Naive B cell (primary cell): ENCODE data around the gene ARPC2. TPM values are rescaled to one million over a fixed set of nuclear protein-coding genes. Genes with fewer than 3 reads are reported as not detected.

ENCODE experiments used
- ATAC-seq, 2 donors: fragments of 150-1000 bp; cut with Tn5 transposase; 2 replicates each; pipeline ENCODE4 v1.10.0; 2021; ENCODE audit warnings: low read depth in 2 of 2, mild to moderate bottlenecking in 2 of 2, moderate library complexity in 2 of 2
- DNase-seq: peaks from one replicate; pipeline ENCODE4 v3.0.0; 2022
- H3K27ac Mint-ChIP-seq, 6 donors: one replicate each; pipeline ENCODE4 v1.8.0; 2020 to 2022; ENCODE audit warnings: mild to moderate bottlenecking in 6 of 6, mixed read lengths in 6 of 6, moderate library complexity in 5 of 6, inconsistent platforms in 2 of 6
- H3K27me3 Mint-ChIP-seq, 3 donors: one replicate each; pipeline ENCODE4 v1.8.0; 2021 to 2022; ENCODE audit warnings: mixed read lengths in 3 of 3, mild to moderate bottlenecking in 1 of 3
- H3K36me3 Mint-ChIP-seq, 2 donors: one replicate each; pipeline ENCODE4 v1.8.0; 2020 to 2022; ENCODE audit warnings: mixed read lengths in 2 of 2, inconsistent platforms in 1 of 2, mild to moderate bottlenecking in 1 of 2
- H3K4me1 Mint-ChIP-seq, 3 donors: one replicate each; pipeline ENCODE4 v1.8.0; 2020 to 2022; ENCODE audit warnings: mixed read lengths in 3 of 3, inconsistent platforms in 1 of 3, mild to moderate bottlenecking in 1 of 3, moderate library complexity in 1 of 3
- H3K4me3 Mint-ChIP-seq, 8 donors: one replicate each; pipeline ENCODE4 v1.8.0; 2020 to 2022; ENCODE audit warnings: mild to moderate bottlenecking in 8 of 8, mixed read lengths in 8 of 8, moderate library complexity in 8 of 8, inconsistent platforms in 2 of 8
- H3K9me3 Mint-ChIP-seq, 7 donors: one replicate each; pipeline ENCODE4 v1.8.0; 2020 to 2022; ENCODE audit warnings: mixed read lengths in 7 of 7, mild to moderate bottlenecking in 5 of 7, inconsistent platforms in 2 of 7, moderate library complexity in 1 of 7
- polyA plus RNA-seq, 6 donors: library from polyadenylated mRNA; unstranded; fragments of 300-500 nt; fragmentation: Illumina TruSeq; gene quantifications; one replicate each; pipeline ENCODE4 v1.2.3, GENCODE V29; 2021; ENCODE audit warnings: low read depth in 6 of 6

Gene ARPC2
- polyA plus RNA-seq, 6 donors from 2014 or later, result 672 to 1,268 (median 835) TPM

- H3K27me3 Mint-ChIP-seq, result peaks cover 0 to 5% (median 0%) of the 10 kb centered on the region in 3 donors
- no peak for ATAC-seq
- DNase-seq, result no peak
- no peaks in the 10 kb centered on the region for H3K9me3 Mint-ChIP-seq
- H3K27ac Mint-ChIP-seq, result no peak overlapping the region
- H3K4me3 Mint-ChIP-seq, result no peak overlapping the region
- no peaks in the 10 kb centered on the region for H3K36me3 Mint-ChIP-seq
- H3K4me1 Mint-ChIP-seq, result peaks cover 7 to 8% (median 7%) of the 10 kb centered on the region in 3 donors
Observed at GRCh38 chr2:218188528-218188927, 28.5 kb upstream of the ARPC2 start.

- Mint-ChIP-seq H3K27ac (no peak overlapping the region), H3K36me3 (no peaks in the 10 kb centered on the region), H3K4me3 (no peak overlapping the region), H3K4me1 (no peaks in the 10 kb centered on the region), H3K27me3 (peaks cover 0 to 4% (median 0%) of the 10 kb centered on the region in 3 donors), H3K9me3 (no peaks in the 10 kb centered on the region)
- DNase-seq (no peak), ATAC-seq (no peak)
Observed at GRCh38 chr2:218192902-218193430, 24.0 kb upstream of the ARPC2 start.

- Mint-ChIP-seq H3K36me3 (peaks cover 0 to 2% of the 10 kb centered on the region in 2 donors), H3K9me3 (no peaks in the 10 kb centered on the region), H3K27ac (no peak overlapping the region), H3K4me3 (no peak overlapping the region), H3K4me1 (no peaks in the 10 kb centered on the region), H3K27me3 (peaks cover 1 to 12% (median 3%) of the 10 kb centered on the region in 3 donors)
- no peak for DNase-seq
- ATAC-seq, result no peak
Observed at GRCh38 chr2:218193701-218194100, 23.3 kb upstream of the ARPC2 start.

GRCh38 chr2:218194880-218195279, 22.1 kb upstream of the ARPC2 start:
- Mint-ChIP-seq H3K9me3 (no peaks in the 10 kb centered on the region), H3K4me1 (no peaks in the 10 kb centered on the region), H3K27me3 (peaks cover 10 to 19% (median 11%) of the 10 kb centered on the region in 3 donors), H3K27ac (no peak overlapping the region), H3K4me3 (no peak overlapping the region), H3K36me3 (peaks cover 0 to 8% of the 10 kb centered on the region in 2 donors)
- no peak for ATAC-seq
- DNase-seq, result no peak

- H3K4me1 Mint-ChIP-seq, result no peaks in the 10 kb centered on the region
- no peaks in the 10 kb centered on the region for H3K9me3 Mint-ChIP-seq
- H3K27me3 Mint-ChIP-seq, result peaks cover 11 to 30% (median 19%) of the 10 kb centered on the region in 3 donors
- DNase-seq (no peak), ATAC-seq (no peak)
- peaks cover 0 to 8% of the 10 kb centered on the region in 2 donors for H3K36me3 Mint-ChIP-seq
- H3K4me3 Mint-ChIP-seq, result no peak overlapping the region
- no peak overlapping the region for H3K27ac Mint-ChIP-seq
Observed at GRCh38 chr2:218196974-218197373, 20.0 kb upstream of the ARPC2 start.

GRCh38 chr2:218202266-218202665, 14.7 kb upstream of the ARPC2 start:
- DNase-seq (no peak), ATAC-seq (no peak)
- Mint-ChIP-seq H3K36me3 (peaks cover 0 to 8% of the 10 kb centered on the region in 2 donors), H3K4me3 (no peak overlapping the region), H3K27me3 (peaks cover 11 to 30% (median 19%) of the 10 kb centered on the region in 3 donors), H3K9me3 (no peaks in the 10 kb centered on the region), H3K27ac (no peak overlapping the region), H3K4me1 (no peaks in the 10 kb centered on the region)

GRCh38 chr2:218209078-218209477, 7.9 kb upstream of the ARPC2 start:
- H3K4me1 Mint-ChIP-seq, result no peaks in the 10 kb centered on the region
- no peak overlapping the region for H3K27ac Mint-ChIP-seq
- DNase-seq, result no peak
- peaks cover 6 to 8% of the 10 kb centered on the region in 2 donors for H3K36me3 Mint-ChIP-seq
- H3K27me3 Mint-ChIP-seq, result no peaks in the 10 kb centered on the region
- H3K9me3 Mint-ChIP-seq, result peaks cover 5 to 9% (median 7%) of the 10 kb centered on the region in 7 donors
- H3K4me3 Mint-ChIP-seq, result no peak overlapping the region
- ATAC-seq, result no peak

- peak overlapping the region in 2 of 6 donors; percentile 4 to 97 for H3K27ac Mint-ChIP-seq
- H3K36me3 Mint-ChIP-seq, result peaks cover 6 to 7% of the 10 kb centered on the region in 2 donors
- DNase-seq, result no peak
- H3K4me1 Mint-ChIP-seq, result peaks cover 18 to 19% (median 19%) of the 10 kb centered on the region in 3 donors
- H3K9me3 Mint-ChIP-seq, result peaks cover 5 to 8% (median 7%) of the 10 kb centered on the region in 7 donors
- ATAC-seq, result no peak
- H3K27me3 Mint-ChIP-seq, result no peaks in the 10 kb centered on the region
- peak overlapping the region in 2 of 8 donors; percentile 35 to 85 for H3K4me3 Mint-ChIP-seq
Observed at GRCh38 chr2:218214116-218214515, 2.9 kb upstream of the ARPC2 start.

- Mint-ChIP-seq H3K27ac (peak overlapping the region; percentile 97 to 99 (median 99)), H3K27me3 (no peaks in the 10 kb centered on the region), H3K4me1 (peaks cover 35 to 41% (median 36%) of the 10 kb centered on the region in 3 donors), H3K36me3 (no peaks in the 10 kb centered on the region), H3K4me3 (peak overlapping the region; percentile 85 to 98 (median 96)), H3K9me3 (no peaks in the 10 kb centered on the region)
- ATAC-seq, result no peak
- DNase-seq, result no peak
Observed at GRCh38 chr2:218216336-218216673, 684 bp upstream of the ARPC2 start.

GRCh38 chr2:218217360-218218267, 625 bp downstream of the ARPC2 start:
- ATAC-seq (peak; percentile 66 to 68), DNase-seq (peak; percentile 79)
- Mint-ChIP-seq H3K4me1 (peaks cover 43 to 54% (median 45%) of the 10 kb centered on the region in 3 donors), H3K4me3 (peak overlapping the region; percentile 85 to 98 (median 96)), H3K27me3 (no peaks in the 10 kb centered on the region), H3K9me3 (no peaks in the 10 kb centered on the region), H3K27ac (peak overlapping the region; percentile 97 to 100 (median 99)), H3K36me3 (peaks cover 0 to 3% of the 10 kb centered on the region in 2 donors)

- peak; percentile 71 for DNase-seq
- Mint-ChIP-seq H3K4me3 (peak overlapping the region; percentile 85 to 98 (median 96)), H3K36me3 (peaks cover 0 to 3% of the 10 kb centered on the region in 2 donors), H3K27ac (peak overlapping the region; percentile 97 to 100 (median 99)), H3K9me3 (no peaks in the 10 kb centered on the region), H3K4me1 (peaks cover 51 to 63% (median 52%) of the 10 kb centered on the region in 3 donors), H3K27me3 (no peaks in the 10 kb centered on the region)
- ATAC-seq, result peak; percentile 43 to 50
Observed at GRCh38 chr2:218218268-218219185, 1.5 kb downstream of the ARPC2 start.

GRCh38 chr2:218219934-218220333, 2.9 kb downstream of the ARPC2 start:
- no peak for DNase-seq
- Mint-ChIP-seq H3K36me3 (peaks cover 0 to 11% of the 10 kb centered on the region in 2 donors), H3K27ac (peak overlapping the region in 5 of 6 donors; percentile 84 to 99 (median 99)), H3K27me3 (no peaks in the 10 kb centered on the region), H3K9me3 (no peaks in the 10 kb centered on the region), H3K4me1 (peaks cover 60 to 76% (median 61%) of the 10 kb centered on the region in 3 donors), H3K4me3 (peak overlapping the region; percentile 85 to 98 (median 96))
- ATAC-seq, result no peak

GRCh38 chr2:218221000-218221399, 4.0 kb downstream of the ARPC2 start:
- Mint-ChIP-seq H3K4me3 (peak overlapping the region; percentile 61 to 96 (median 90)), H3K27ac (peak overlapping the region in 5 of 6 donors; percentile 4 to 98 (median 81)), H3K9me3 (no peaks in the 10 kb centered on the region), H3K36me3 (peaks cover 0 to 17% of the 10 kb centered on the region in 2 donors), H3K27me3 (no peaks in the 10 kb centered on the region), H3K4me1 (peaks cover 69 to 84% (median 70%) of the 10 kb centered on the region in 3 donors)
- ATAC-seq, result no peak
- DNase-seq, result no peak
